GM18511 (cell line): ENCODE data around the gene ACACA.

ENCODE experiments used
- ATAC-seq: cut with Tn5 transposase; IDR thresholded peaks from one replicate; pipeline ENCODE4 v1.9.1; 2021; ENCODE audit warnings: mild to moderate bottlenecking, moderate library complexity; ENCODE audit not compliant: unreplicated experiment

Gene ACACA

GRCh38 chr17:37299257-37299980 is 107.2 kb downstream of the ACACA start:
- no peak for ATAC-seq

- no peak for ATAC-seq
Measured at GRCh38 chr17:37295888-37296287, 110.7 kb downstream of the ACACA start.

DNA sequence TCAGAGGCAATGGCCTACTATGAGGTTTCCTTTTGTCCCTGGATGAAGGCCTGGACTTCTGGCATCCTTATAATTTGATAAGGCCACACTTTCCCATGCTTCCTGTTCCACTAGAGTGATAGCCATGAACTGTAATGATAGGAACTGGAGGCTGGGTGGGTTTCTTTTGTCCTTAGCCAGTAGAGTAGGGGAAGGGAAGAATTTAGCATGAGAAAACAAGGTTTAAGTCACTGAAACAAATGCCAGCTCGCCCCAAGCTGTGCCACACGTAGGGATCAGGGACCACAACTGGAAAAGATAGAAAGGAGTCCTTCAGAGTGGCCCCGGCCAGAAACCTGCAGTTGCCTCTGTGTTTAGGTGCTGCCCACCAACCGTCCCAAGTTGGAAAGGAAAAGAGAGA is 111.7 kb downstream of the ACACA start:
- no peak for ATAC-seq

DNA sequence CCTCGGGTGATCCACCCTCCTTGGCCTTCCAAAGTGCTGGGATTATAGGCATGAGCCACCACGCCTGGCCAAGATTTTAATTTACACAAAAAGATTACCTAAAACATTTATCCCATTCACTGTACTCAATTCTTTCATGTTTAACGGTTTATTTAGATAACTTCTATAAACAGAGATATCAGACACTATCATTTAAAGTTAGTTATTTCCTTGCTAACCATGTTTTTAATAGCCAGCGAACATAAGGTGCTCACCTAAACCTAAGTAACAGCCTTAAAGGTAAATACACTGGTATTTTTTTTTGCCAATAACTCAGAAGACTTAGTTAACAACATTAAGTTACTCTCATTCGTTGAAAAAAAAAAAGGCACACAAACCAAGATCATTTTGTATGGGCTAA is 112.9 kb downstream of the ACACA start:
- no peak for ATAC-seq

- ATAC-seq: no peak
Measured at GRCh38 chr17:37292429-37293139, 114.1 kb downstream of the ACACA start.

DNA sequence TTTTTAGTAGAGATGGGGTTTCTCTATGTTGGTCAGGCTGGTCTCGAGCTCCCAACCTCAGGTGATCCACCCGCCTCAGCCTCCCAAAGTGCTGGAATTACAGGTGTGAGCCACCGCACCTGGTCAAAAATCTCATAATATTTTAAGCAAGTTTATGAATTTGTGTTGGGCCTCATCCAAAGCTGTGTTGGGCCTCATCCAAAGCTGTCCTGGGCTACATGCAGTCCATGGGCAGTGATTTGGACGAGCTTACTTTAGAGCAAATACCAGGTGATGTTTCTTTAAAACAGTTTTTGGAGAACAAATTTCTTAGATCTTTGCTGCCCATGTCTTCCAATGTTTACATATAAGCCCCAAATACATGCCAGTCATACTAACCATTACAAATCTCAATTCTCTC is 115.3 kb downstream of the ACACA start:
- ATAC-seq: no peak

DNA sequence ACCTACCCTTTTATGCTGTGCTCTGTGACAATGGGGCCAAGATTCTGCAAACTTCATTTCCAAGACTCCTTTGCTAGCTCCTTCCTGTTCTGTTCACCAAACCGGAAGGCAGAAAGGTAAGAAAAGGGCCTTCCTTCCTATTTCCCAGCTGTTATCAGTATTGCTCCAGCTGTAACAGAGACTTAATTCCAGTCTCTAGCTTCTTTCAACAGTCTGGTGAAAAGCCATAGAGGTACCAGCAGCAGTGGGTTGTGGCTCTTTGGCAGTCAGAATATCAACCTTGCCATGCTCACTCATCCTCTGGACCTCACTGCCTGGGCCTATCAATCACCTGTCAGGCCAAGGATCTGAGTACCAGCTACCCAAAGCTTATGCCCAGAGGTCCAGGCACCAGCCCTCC is 120.2 kb downstream of the ACACA start:
- ATAC-seq: no peak

DNA sequence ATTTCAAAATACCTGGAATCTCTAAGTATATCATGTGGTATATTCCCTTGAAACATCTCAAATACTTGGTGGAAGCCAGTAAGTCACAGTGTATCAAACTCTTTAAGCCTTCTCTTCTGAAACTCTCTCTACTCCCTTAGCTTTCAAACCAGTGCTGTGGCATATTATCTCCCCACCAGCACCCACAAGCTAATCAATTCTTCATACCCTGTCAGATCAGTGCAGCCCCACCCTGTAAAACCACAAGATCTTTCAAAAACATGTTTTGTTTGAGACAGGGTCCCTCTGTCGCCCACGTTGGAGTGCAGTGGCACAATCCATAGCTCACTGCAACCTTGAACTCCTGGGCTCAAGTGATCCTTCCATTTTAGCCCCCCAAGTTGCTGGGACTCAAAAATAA is 122.4 kb downstream of the ACACA start:
- no peak for ATAC-seq

- no peak for ATAC-seq
Measured at GRCh38 chr17:37283414-37283961, 123.1 kb downstream of the ACACA start.

GRCh38 chr17:37280841-37281240 is 125.8 kb downstream of the ACACA start:
- no peak for ATAC-seq

- ATAC-seq: no peak
Measured at GRCh38 chr17:37278247-37278894, 128.3 kb downstream of the ACACA start.

- ATAC-seq: no peak
Measured at GRCh38 chr17:37276475-37276874, 130.2 kb downstream of the ACACA start.

DNA sequence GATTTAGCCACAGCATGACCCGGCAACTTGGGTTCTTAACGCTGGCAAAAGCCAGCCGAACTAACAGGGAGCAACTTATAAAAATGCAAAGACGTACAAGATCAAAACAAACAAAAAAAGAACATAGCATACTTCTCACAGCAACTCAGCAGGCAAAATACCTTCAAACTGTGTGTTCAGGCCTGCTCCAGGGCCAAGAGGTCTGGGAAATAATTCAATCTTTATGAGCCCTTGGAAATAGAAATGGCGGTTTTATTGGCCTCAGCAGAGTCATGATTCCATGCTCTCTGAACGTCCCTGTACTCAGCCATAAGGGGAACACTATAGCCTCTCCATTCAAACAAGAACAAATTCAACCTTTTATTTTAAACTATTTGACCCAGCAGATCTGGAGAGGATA is 132.2 kb downstream of the ACACA start:
- no peak for ATAC-seq

- ATAC-seq: no peak
Measured at GRCh38 chr17:37273409-37274051, 133.1 kb downstream of the ACACA start.

DNA sequence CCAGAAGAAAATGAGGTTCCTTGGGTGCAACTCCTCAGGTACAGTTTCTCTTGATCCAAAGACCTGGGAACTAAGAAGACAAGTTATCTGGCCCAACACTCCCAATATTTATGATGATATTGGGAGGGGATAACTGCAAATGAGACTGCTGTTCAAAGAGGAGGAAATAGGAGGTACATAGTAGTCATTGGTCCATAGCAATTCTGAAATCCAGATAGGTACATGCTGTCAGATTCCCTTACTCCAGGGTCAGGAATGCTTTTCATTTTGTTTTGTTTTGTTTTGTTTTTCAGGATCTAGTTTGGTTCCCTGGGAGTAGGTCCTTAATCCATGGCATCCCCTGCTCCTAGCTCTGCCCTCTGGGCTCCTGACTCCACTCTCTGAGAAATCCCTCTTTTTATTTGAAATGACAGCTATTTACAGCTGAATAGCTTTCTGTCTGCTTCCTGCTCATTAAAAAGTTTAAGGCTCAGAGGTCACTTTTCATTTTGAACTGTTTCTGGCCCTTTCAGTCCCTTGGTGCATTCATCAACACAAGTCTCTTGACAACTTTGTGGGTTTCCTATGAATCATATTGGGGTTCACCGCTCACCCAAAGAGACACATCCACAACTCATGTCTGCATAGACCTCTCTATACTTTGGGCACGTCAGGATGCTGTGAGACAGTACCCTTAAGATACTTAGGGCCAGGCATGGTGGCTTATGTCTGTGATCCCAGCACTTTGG is 141.0 kb downstream of the ACACA start:
- ATAC-seq: no peak

DNA sequence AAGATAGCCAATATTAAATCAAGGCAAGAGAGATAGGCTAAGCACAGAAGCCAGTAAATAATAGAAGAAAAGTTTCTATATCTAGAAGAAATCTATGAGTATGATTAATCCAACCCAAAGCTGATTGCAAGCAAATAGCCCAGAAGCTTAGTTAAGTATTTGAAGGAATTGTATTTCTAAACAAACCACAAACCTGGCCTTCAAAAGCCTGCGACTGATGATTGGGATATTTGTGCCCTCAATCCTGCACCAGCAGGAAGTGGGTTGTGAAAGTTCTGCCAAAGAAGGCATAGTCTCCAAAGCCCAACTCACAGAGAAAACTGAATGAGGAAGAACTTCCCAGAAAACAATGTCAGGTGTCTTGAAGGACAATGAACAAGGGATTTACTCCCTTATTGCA is 145.3 kb downstream of the ACACA start:
- no peak for ATAC-seq

GRCh38 chr17:37259030-37259735 is 147.5 kb downstream of the ACACA start:
- no peak for ATAC-seq

- no peak for ATAC-seq
Measured at GRCh38 chr17:37256627-37257026, 150.0 kb downstream of the ACACA start.

GRCh38 chr17:37255432-37255831 is 151.2 kb downstream of the ACACA start:
- no peak for ATAC-seq

DNA sequence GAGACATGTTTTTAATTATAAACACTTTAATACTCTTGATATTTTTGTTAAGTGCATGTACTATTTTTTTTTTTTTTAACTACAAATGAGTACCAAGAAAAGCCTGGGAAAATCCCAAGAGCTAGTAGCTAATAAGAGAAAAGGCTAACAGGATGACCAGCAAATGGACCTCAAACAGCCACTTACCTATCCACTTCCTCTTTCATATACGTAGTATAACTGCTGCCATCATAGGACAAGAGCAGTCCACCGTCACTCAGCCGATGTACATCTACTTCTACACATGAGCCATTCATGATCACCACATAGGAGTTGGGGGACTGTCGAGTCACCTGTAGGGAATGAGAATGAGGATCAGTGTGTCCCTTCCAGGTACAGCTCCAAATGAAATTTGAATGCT is 158.8 kb downstream of the ACACA start:
- no peak for ATAC-seq
